ENCODE results near the gene KRTAP13-3. TPM values are rescaled to one million over a fixed set of nuclear protein-coding genes. Genes with fewer than 3 reads are reported as not detected.
A peak's percentile ranks its signal among the peaks of the same experiment; 100 is the strongest.

KRTAP13-3 gene, protein sequence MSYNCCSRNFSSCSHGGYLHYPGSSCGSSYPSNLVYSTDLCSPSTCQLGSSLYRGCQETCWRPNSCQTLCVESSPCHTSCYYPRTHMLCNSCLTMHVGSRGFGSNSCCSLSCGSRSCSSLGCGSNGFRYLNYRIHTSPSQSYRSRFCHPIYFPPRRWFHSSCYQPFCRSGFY
- total RNA-seq, result not detected
- polyA plus RNA-seq, result not detected

DNA sequence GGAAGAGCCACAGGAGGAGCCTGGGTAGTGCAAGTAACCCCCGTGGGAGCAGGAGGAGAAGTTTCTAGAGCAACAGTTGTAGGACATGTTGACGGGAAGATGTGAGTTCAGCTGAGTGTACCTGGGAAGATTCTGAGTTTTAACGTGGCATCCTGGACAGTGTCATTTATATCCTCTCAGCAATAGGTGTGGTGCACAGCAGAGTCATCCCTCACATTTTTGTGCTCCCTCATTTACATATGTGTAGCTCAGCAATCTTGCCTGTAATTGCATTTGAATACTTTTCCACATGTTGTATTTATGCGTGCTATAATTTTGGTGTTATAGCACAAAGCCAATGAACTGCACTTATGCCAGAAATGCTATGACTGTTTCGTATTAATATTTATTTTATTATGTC lies at the start of gene KRTAP13-3:
Gene KRTAP13-3, minus strand, starts transcription at position 101 of the 400 bp plus-strand sequence. Its CDS starts 14 bp downstream, at position 87.
- TF ChIP-seq, protein P1, sequence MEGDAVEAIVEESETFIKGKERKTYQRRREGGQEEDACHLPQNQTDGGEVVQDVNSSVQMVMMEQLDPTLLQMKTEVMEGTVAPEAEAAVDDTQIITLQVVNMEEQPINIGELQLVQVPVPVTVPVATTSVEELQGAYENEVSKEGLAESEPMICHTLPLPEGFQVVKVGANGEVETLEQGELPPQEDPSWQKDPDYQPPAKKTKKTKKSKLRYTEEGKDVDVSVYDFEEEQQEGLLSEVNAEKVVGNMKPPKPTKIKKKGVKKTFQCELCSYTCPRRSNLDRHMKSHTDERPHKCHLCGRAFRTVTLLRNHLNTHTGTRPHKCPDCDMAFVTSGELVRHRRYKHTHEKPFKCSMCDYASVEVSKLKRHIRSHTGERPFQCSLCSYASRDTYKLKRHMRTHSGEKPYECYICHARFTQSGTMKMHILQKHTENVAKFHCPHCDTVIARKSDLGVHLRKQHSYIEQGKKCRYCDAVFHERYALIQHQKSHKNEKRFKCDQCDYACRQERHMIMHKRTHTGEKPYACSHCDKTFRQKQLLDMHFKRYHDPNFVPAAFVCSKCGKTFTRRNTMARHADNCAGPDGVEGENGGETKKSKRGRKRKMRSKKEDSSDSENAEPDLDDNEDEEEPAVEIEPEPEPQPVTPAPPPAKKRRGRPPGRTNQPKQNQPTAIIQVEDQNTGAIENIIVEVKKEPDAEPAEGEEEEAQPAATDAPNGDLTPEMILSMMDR (IDR thresholded peaks at IDR 0.05), result no peak
- Histone ChIP-seq H3K4me3 (no peak within 1 kb of the TSS), H3K27ac (no peak within 1 kb of the TSS), H3K36me3 (no peaks in the 10 kb centered on the region), H3K27me3 (no peaks in the 10 kb centered on the region), H3K4me1 (no peaks in the 10 kb centered on the region), H3K9me3 (no peaks in the 10 kb centered on the region)
- FAIRE-seq, result no peak
- no peak for ATAC-seq
- WGBS, 2 donors, result 65 to 70% methylated on average over 5 of the region's 5 CpGs
- intact Hi-C loops (cut with DNase I), result no loop called here
- no peak for DNase-seq

DNA sequence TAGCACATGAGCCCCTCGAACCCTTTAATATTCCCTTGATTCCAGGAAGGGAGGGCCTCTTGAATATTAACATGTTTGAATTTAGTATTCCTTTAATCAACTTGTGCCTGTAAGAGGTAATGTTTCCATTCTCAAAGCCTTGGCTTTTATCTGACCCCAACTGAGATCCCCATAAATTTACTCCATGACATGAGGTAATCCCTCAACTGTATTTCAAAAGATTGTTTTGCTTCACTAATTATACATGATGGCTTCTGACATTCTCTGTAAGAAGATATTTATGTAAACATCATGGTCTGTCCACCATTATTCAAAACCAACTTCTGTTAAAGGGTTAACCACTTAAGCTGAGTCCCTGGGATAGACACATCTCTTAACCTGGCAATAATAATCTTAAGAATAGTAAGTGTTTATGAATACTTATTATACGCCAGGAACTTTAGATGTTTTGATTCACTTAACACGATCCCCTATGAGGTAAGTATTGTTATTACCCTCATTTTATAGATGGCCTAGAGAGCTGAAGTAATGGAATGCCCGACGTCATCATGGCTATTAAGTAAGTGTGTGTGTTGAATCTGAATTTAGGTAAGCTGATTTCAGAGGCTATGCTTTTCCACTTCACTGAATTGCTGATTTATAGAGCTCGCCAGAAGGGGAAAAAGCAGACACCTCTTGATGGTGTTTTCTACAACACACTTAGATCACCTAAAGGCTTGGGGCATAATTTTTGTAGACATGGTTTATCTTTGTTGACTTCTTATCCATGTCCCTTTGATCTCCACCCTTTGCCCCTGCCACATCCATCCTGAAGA lies 43.4 kb upstream of the KRTAP13-3 start:
- Histone ChIP-seq H3K27ac (no peak overlapping the region), H3K4me1 (no peaks in the 10 kb centered on the region), H3K36me3 (no peaks in the 10 kb centered on the region), H3K9me3 (no peaks in the 10 kb centered on the region), H3K4me3 (no peak overlapping the region), H3K27me3 (no peaks in the 10 kb centered on the region)
- FAIRE-seq (no peak), ATAC-seq (no peak), DNase-seq (no peak)
- TF ChIP-seq, protein P1 (IDR thresholded peaks at IDR 0.05), result no peak
- intact Hi-C loops (cut with DNase I), result no loop called here
- 49 to 50% methylated on average over 6 of the region's 6 CpGs for WGBS, 2 donors

DNA sequence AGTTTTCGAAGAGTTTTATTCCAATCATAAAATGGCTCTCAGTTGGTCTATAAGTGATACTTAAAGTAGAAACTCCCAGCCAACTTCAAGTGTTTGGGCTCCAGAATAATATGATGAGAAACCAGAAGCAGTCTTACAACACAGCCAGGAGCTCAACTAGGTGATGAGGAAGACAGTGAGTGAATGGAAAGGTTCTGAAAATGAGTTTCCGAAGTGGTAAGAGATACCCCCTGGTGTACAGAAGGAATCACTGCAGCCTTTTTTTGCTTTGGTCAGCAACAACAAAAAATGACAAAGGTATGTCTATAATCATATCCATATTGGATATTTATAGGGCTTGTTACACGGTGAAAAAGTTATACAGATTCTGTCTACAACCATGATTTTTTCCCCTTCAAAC lies 38.0 kb upstream of the KRTAP13-3 start:
- H3K27ac ChIP-seq, result no peak overlapping the region
- TF ChIP-seq, protein P1 (IDR thresholded peaks at IDR 0.05), result peak in 1 of 4 donors; percentile 30
- no peaks in the 10 kb centered on the region for H3K4me1 ChIP-seq
- H3K9me3 ChIP-seq, result no peaks in the 10 kb centered on the region
- FAIRE-seq, result no peak
- ATAC-seq, result no peak
- no peaks in the 10 kb centered on the region for H3K36me3 ChIP-seq
- DNase-seq, result no peak
- H3K27me3 ChIP-seq, result no peaks in the 10 kb centered on the region
- intact Hi-C loops (cut with DNase I), result no loop called here
- 31 to 56% methylated on average over 3 of the region's 3 CpGs for WGBS, 2 donors
- H3K4me3 ChIP-seq, result no peak overlapping the region

DNA sequence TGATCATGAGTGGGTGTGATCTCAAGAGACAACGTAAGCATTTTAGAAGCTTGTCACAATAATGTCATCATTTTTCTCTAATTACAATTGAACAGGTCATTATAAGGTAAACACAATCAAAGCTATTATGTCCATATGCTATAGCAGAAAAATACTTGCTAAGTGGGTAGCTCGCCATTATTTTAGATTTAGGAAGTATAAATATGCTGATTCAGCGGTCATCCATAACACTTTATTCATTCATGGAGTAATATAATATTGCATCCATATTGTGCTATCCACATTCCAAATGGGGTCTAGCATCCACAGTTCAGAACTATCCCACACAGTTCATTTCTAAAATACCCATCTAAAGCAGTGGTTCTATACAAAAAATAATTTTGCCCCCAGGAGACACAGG lies 22.8 kb upstream of the KRTAP13-3 start:
- Histone ChIP-seq H3K27me3 (peaks cover 0 to 4% (median 0%) of the 10 kb centered on the region in 4 donors), H3K9me3 (no peaks in the 10 kb centered on the region), H3K4me1 (no peaks in the 10 kb centered on the region), H3K4me3 (no peak overlapping the region), H3K27ac (no peak overlapping the region), H3K36me3 (no peaks in the 10 kb centered on the region)
- 67 to 81% methylated on average over 3 of the region's 3 CpGs for WGBS, 2 donors
- intact Hi-C loops (cut with DNase I), result no loop called here
- FAIRE-seq (no peak), DNase-seq (no peak), ATAC-seq (no peak)
- TF ChIP-seq, protein P1 (IDR thresholded peaks at IDR 0.05), result no peak

DNA sequence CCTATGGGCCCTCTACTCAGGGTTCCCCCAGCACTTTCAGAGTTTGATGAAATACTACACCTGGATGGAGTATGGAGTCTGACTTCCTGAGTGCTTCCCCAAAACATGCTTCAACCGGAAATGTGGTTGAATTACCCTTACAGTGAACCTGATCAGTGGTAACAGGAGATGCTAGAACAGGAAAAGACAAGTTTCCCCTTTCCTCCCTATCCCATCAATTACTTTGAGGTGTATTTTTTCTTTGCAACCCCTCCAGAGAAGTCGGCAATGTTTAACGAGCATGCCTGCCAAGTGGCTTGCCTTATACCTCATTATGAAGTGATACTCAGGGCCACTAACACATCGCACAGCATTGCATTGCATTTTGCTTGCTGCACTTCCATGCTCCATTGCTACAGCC lies 21.3 kb upstream of the KRTAP13-3 start:
- 35 to 66% methylated on average over 4 of the region's 4 CpGs for WGBS, 2 donors
- H3K27me3 ChIP-seq, result peaks cover 0 to 4% (median 0%) of the 10 kb centered on the region in 4 donors
- no peak for ATAC-seq
- TF ChIP-seq, protein P1 (IDR thresholded peaks at IDR 0.05), result no peak
- H3K36me3 ChIP-seq, result no peaks in the 10 kb centered on the region
- no peak for FAIRE-seq
- H3K9me3 ChIP-seq, result no peaks in the 10 kb centered on the region
- no peak overlapping the region for H3K4me3 ChIP-seq
- H3K4me1 ChIP-seq, result no peaks in the 10 kb centered on the region
- no peak overlapping the region for H3K27ac ChIP-seq
- DNase-seq, result no peak
- intact Hi-C loops (cut with DNase I), result no loop called here

All from pancreas (tissue), 10 donors.